ENCODE data around the gene ZNF280B.
"Not testable (repeated sequence)": the region's sequence is repeated elsewhere in the genome, so short reads cannot be mapped to it uniquely, and the experiment has no call there.

Gene ZNF280B

DNA sequence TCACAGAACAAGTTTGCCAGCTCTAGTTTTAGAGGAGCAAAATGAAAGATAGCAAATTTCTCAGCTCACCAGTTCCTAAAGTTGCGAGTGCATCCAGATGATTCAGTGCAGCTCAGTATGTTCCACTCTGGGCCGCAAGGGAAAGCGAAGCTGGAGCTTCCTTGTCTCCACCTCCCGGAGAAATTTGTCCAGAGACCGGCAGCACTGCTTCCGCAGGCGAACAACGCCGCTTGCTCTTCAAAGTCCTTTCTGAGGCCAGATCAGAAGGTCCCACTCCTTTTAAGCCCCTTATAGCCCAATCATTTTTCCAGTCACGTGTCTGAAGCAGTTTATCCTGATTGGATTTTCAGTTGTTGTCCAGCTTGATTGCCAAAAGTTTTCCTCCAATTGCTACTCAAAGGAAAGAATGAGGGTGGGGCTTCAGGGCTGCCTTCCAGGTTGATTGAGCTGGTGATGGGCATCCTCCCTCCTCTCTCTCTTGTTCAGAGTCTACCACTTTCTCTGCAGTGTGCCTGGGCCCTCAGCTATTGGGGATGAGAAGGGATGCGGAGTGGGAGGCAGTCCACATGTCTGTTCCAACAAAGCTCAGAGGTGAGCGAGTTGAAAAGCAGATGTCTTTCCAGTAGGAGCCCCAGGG, 11.6 kb upstream of the ZNF280B start, which contains the start of gene ZNF280A:
Gene ZNF280A, minus strand, starts transcription at position 251 of the 637 bp plus-strand sequence. CDS start 4,640 bp downstream, outside the sequence.
- peak; percentile 3 for DNase-seq (ENCODE audit: low read depth, low spot score)
- TF ChIP-seq, protein P1, sequence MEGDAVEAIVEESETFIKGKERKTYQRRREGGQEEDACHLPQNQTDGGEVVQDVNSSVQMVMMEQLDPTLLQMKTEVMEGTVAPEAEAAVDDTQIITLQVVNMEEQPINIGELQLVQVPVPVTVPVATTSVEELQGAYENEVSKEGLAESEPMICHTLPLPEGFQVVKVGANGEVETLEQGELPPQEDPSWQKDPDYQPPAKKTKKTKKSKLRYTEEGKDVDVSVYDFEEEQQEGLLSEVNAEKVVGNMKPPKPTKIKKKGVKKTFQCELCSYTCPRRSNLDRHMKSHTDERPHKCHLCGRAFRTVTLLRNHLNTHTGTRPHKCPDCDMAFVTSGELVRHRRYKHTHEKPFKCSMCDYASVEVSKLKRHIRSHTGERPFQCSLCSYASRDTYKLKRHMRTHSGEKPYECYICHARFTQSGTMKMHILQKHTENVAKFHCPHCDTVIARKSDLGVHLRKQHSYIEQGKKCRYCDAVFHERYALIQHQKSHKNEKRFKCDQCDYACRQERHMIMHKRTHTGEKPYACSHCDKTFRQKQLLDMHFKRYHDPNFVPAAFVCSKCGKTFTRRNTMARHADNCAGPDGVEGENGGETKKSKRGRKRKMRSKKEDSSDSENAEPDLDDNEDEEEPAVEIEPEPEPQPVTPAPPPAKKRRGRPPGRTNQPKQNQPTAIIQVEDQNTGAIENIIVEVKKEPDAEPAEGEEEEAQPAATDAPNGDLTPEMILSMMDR (IDR thresholded peaks at IDR 0.05; ENCODE audit: low read depth, low read length): no peak
- in situ Hi-C loops (cut with HindIII; ENCODE audit: low sequenced_read_pairs): no loop called here
- no peak within 1 kb of the TSS for H3K4me3 ChIP-seq (ENCODE audit: low read depth, low read length)

DNA sequence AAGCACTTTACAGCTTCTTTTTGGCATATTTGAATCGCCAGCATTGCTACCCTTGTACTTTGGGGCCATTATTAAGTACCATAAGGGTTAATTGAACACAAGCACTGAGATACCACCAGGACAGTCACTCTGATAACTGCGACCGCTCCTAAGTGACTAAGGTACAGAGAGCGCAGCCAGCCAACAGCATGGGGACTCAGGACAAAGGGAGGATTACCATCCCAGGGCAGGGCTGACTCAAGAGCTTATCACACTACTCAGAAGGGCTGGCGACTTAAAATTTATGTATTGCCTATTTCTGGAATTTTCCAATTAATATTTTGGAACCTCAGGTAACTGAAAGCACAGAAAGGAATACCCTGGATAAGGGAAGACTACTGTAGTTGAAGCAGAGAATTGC, 11.0 kb upstream of the ZNF280B start:
- no peak for DNase-seq (ENCODE audit: low read depth, low spot score)
- TF ChIP-seq, protein P1 (IDR thresholded peaks at IDR 0.05; ENCODE audit: low read depth, low read length): no peak
- in situ Hi-C loops (cut with HindIII; ENCODE audit: low sequenced_read_pairs): no loop called here
- H3K4me3 ChIP-seq (ENCODE audit: low read depth, low read length): no peak overlapping the region

DNA sequence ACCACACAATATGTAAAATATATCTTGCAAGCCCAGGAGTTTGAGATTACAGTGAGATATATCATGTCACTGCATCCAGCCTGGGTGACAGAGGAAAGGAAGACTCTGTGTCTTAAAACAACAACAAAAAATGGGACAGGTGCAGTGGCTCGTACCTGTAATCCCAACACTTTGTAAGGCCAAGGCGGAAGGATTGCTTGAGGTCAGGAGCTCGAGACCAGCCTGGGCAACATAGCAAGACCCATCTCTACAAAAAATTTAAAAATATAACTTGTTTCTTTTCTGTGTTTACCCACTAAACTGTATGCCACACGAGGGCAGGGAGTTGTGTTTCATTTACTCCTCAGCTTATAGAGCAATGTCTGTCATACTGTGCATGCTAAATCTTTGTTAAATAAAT, 8.4 kb upstream of the ZNF280B start:
- no peak overlapping the region for H3K4me3 ChIP-seq (ENCODE audit: low read depth, low read length)
- no peak for DNase-seq (ENCODE audit: low read depth, low spot score)
- TF ChIP-seq, protein P1 (IDR thresholded peaks at IDR 0.05; ENCODE audit: low read depth, low read length): no peak
- in situ Hi-C loops (cut with HindIII; ENCODE audit: low sequenced_read_pairs): no loop called here

DNA sequence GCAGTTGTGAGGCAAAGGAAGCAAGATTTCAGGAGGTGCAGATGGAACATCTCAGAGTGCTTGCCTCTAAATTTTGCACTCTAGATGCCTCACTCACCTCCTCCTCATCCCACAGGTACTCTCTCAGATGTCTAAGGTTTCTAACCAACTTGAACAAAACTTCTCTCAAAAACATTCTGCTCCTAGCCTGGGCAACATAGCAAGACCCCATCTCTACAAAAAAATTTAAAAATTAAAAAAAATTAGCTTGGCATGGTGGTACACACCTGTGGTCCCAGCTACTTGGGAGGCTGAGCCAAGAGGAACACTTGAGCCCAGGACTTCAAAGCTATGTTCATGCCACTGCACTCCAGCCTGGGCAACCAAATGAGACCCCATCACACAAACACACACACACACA, 7.3 kb upstream of the ZNF280B start:
- no peak overlapping the region for H3K4me3 ChIP-seq (ENCODE audit: low read depth, low read length)
- DNase-seq (ENCODE audit: low read depth, low spot score): no peak
- in situ Hi-C loops (cut with HindIII; ENCODE audit: low sequenced_read_pairs): no loop called here
- TF ChIP-seq, protein P1 (IDR thresholded peaks at IDR 0.05; ENCODE audit: low read depth, low read length): no peak

DNA sequence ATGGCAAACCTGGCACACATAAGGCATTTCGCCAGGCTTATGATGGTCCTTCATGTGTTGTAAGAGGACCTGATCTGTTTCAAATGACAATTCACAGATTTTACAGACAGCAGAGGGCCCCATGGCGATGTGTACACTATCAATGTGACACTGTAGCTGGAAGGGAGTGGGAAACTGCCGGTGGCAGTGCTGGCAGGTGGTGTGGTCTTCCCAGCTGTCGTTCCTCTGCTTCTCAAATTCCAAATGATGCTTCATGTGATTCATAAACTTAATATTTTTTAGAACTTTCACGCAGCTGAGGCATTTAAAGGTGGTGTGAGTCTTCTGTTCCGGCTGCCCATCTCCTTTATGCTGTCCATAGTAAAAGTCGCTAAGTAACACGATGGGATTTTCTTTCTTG, 5.9 kb upstream of the ZNF280B start:
- H3K4me3 ChIP-seq (ENCODE audit: low read depth, low read length); in situ Hi-C loops (cut with HindIII; ENCODE audit: low sequenced_read_pairs); DNase-seq (ENCODE audit: low read depth, low spot score): not testable (repeated sequence)

DNA sequence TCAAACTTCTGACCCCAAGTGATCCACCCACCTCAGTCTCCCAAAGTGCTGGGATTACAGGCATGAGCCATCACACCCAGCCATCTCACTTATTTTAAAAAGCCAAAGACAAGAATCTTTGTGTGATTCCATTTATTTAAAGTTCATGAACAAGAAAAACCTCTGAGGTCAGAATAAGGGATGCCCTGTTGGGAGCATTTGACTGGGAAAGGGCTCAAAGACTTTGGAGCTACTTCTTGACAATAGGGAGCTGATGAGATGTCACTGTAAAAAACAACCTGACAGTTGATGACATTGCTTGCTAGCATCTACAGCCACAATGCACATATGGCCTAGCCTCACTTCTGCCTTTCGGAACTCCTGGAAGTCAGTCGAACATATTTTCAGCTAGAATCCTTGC, 5.1 kb upstream of the ZNF280B start:
- H3K4me3 ChIP-seq (ENCODE audit: low read depth, low read length): no peak overlapping the region
- in situ Hi-C loops (cut with HindIII; ENCODE audit: low sequenced_read_pairs): no loop called here
- TF ChIP-seq, protein P1 (IDR thresholded peaks at IDR 0.05; ENCODE audit: low read depth, low read length): no peak
- DNase-seq (ENCODE audit: low read depth, low spot score): no peak

DNA sequence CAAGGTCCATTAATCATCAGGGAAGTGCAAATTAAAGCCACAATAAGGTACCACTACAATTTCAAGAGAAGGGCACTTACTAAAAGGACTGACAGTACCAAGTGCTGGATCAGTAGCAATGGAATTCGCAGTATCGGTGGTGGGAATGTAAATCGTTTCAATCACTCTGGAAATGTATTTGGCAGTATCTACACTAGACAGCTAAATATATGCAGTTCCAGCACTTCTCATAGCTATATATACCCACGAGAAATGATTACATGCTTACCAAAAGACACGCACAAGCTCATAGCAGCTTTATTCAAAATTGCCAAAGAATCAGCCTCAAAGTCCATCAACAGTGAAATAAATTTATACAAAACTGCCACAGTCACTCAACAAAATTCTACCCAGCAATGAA, 4.4 kb upstream of the ZNF280B start:
- TF ChIP-seq, protein P1 (IDR thresholded peaks at IDR 0.05; ENCODE audit: low read depth, low read length): no peak
- in situ Hi-C loops (cut with HindIII; ENCODE audit: low sequenced_read_pairs): no loop called here
- DNase-seq (ENCODE audit: low read depth, low spot score): no peak
- H3K4me3 ChIP-seq (ENCODE audit: low read depth, low read length): no peak overlapping the region

DNA sequence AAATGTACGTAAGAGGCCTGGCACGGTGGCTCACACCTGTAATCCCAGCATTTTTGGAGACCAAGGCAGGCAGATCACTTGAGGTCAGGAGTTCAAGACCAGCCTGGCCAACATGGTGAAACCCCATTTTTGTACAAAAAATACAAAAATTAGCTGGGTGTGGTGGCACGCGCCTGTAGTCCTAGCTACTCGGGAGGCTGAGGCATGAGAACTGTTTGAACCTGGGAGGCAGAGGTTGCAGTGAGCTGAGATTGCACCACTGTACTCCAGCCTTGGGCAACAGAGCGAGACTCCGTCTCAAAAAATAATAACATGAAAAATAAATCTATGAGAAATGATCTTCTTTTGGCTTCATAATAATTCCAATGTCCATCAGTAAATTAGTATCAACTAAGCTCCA, 2.3 kb upstream of the ZNF280B start:
- H3K4me3 ChIP-seq (ENCODE audit: low read depth, low read length); DNase-seq (ENCODE audit: low read depth, low spot score); in situ Hi-C loops (cut with HindIII; ENCODE audit: low sequenced_read_pairs): not testable (repeated sequence)

DNA sequence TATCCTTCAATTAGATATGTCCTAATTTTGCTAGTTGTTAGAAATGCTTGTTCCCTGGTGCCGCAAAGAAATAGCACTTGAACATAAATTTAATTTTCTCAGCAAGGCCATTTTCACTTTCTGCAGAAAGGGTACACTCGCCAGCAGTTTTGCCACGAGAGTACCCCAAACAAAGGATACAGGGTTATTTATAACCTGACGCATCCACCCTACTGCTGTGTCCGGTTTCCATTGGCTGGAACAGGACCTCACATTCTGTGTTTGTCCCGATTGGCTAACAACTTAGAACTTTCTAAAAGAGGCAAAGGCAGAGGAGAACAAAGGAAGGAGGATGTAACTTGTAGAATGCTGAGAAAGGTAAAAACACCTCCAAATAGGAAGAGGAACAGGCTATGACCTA, 1.4 kb upstream of the ZNF280B start:
- in situ Hi-C loops (cut with HindIII; ENCODE audit: low sequenced_read_pairs); DNase-seq (ENCODE audit: low read depth, low spot score); H3K4me3 ChIP-seq (ENCODE audit: low read depth, low read length): not testable (repeated sequence)
